ENCODE data around the gene ZNF827.

Gene ZNF827

GRCh38 chr4:145898466-145898865 is 40.2 kb downstream of the ZNF827 start:
- Histone ChIP-seq H3K4me3 (replicated peaks; ENCODE audit: low read depth, low read length) (no peak overlapping the region), H3K27me3 (replicated peaks; ENCODE audit: control insufficient read depth, insufficient read depth, low read length) (no peaks in the 10 kb centered on the region), H3K36me3 (ENCODE audit: control insufficient read depth, insufficient read depth, low read length) (peaks cover 8% of the 10 kb centered on the region)
- TF ChIP-seq CTCF (IDR thresholded peaks at IDR 0.05; ENCODE audit: insufficient read depth, low read length, poor library complexity, severe bottlenecking): no peak
- no peak for DNase-seq (ENCODE audit: extremely low read depth, insufficient read length)

DNA sequence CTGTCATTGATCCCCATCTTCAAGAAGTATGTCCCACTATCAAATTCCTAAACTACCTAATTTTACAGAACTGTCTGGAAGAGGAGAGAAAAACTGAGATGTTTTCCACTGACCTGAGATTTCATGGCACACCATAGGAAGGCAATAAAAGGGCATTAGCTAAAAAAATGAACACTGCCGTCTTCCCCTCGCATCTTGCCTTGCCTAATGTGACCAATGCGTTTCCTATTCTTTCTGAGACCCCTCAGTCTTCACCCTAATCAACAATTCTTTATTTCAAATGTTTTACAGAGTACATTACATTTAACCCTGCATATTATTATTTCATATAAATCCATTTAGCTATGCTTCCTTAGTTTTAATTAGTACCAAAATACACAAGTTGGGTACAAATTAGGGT is 43.6 kb downstream of the ZNF827 start:
- no peaks in the 10 kb centered on the region for H3K27me3 ChIP-seq (replicated peaks; ENCODE audit: control insufficient read depth, insufficient read depth, low read length)
- TF ChIP-seq CTCF (IDR thresholded peaks at IDR 0.05; ENCODE audit: insufficient read depth, low read length, poor library complexity, severe bottlenecking): no peak
- H3K36me3 ChIP-seq (ENCODE audit: control insufficient read depth, insufficient read depth, low read length): peaks cover 3% of the 10 kb centered on the region
- no peak for DNase-seq (ENCODE audit: extremely low read depth, insufficient read length)
- H3K4me3 ChIP-seq (replicated peaks; ENCODE audit: low read depth, low read length): no peak overlapping the region

- DNase-seq (ENCODE audit: extremely low read depth, insufficient read length): no peak
- H3K27me3 ChIP-seq (replicated peaks; ENCODE audit: control insufficient read depth, insufficient read depth, low read length): no peaks in the 10 kb centered on the region
- H3K4me3 ChIP-seq (replicated peaks; ENCODE audit: low read depth, low read length): no peak overlapping the region
- H3K36me3 ChIP-seq (ENCODE audit: control insufficient read depth, insufficient read depth, low read length): peaks cover 3% of the 10 kb centered on the region
- TF ChIP-seq CTCF (IDR thresholded peaks at IDR 0.05; ENCODE audit: insufficient read depth, low read length, poor library complexity, severe bottlenecking): no peak
These were observed 46.7 kb downstream of the ZNF827 start for GRCh38 chr4:145891958-145892357.

DNA sequence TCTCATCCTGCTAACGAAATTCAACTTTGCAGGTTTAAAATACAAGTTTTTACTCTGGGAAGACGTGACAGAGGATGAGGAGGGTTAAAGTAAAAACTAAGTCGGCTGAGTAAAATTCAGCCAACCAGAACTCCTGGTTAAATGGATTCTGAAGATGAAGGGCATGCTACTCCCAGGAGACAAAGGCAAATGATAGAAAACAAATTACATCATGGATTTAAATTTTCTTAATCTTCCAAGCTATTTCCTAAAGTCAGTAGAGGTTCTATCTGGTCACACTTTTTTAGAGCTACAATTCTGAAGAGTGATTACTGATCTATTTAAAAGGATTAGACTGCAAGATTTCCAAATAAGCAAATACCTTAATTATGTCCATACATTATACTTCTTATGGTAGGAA is 47.9 kb downstream of the ZNF827 start:
- DNase-seq (ENCODE audit: extremely low read depth, insufficient read length): no peak
- no peak for TF ChIP-seq CTCF (IDR thresholded peaks at IDR 0.05; ENCODE audit: insufficient read depth, low read length, poor library complexity, severe bottlenecking)
- H3K36me3 ChIP-seq (ENCODE audit: control insufficient read depth, insufficient read depth, low read length): peaks cover 5% of the 10 kb centered on the region
- no peaks in the 10 kb centered on the region for H3K27me3 ChIP-seq (replicated peaks; ENCODE audit: control insufficient read depth, insufficient read depth, low read length)
- H3K4me3 ChIP-seq (replicated peaks; ENCODE audit: low read depth, low read length): no peak overlapping the region

- peak; percentile 23 for TF ChIP-seq CTCF (IDR thresholded peaks at IDR 0.05; ENCODE audit: insufficient read depth, low read length, poor library complexity, severe bottlenecking)
- no peak for DNase-seq (ENCODE audit: extremely low read depth, insufficient read length)
- H3K36me3 ChIP-seq (ENCODE audit: control insufficient read depth, insufficient read depth, low read length): peaks cover 7% of the 10 kb centered on the region
- no peak overlapping the region for H3K4me3 ChIP-seq (replicated peaks; ENCODE audit: low read depth, low read length)
- no peaks in the 10 kb centered on the region for H3K27me3 ChIP-seq (replicated peaks; ENCODE audit: control insufficient read depth, insufficient read depth, low read length)
These were observed 50.2 kb downstream of the ZNF827 start for GRCh38 chr4:145888393-145888792.

Measured in GM06990 (cell line).